Activated B cell treated with CpG ODN at 0.5 μM for 24 hours (primary cell): ENCODE results near the gene WNT7B. TPM values are rescaled to one million over a fixed set of nuclear protein-coding genes. Genes with fewer than 3 reads are reported as not detected.
A peak's percentile ranks its signal among the peaks of the same experiment; 100 is the strongest.

Experiments used
- ATAC-seq: fragments of 200-7000 bp; cut with Tn5 transposase; one replicate; pipeline ENCODE4 v1.10.0; 2021; ENCODE audit warnings: low read depth, mild to moderate bottlenecking, moderate library complexity
- CTCF ChIA-PET: fragments of 350-600 bp; sonication (Branson Sonifier 250); formaldehyde crosslinking; loops from one replicate; lab custom pipeline; 2021; ENCODE audit warnings: antibody characterized with exemption; lab: Charles Lee
- POLR2A ChIA-PET: fragments of 350-600 bp; sonication (Branson Sonifier 250); formaldehyde crosslinking; loops from one replicate; lab custom pipeline; 2021; ENCODE audit warnings: antibody characterized with exemption; lab: Charles Lee
- DNase-seq: peaks from one replicate; pipeline ENCODE4 v3.0.0; 2022
- H3K27ac Mint-ChIP-seq: one replicate; pipeline ENCODE4 v1.8.0; 2020; ENCODE audit warnings: mixed read lengths
- H3K27me3 Mint-ChIP-seq: one replicate; pipeline ENCODE4 v1.8.0; 2021; ENCODE audit warnings: mixed read lengths
- H3K36me3 Mint-ChIP-seq: one replicate; pipeline ENCODE4 v1.8.0; 2021; ENCODE audit warnings: low read depth, mixed read lengths
- H3K4me1 Mint-ChIP-seq: one replicate; pipeline ENCODE4 v1.8.0; 2021; ENCODE audit warnings: mixed read lengths
- H3K4me3 Mint-ChIP-seq: one replicate; pipeline ENCODE4 v1.8.0; 2020; ENCODE audit warnings: mild to moderate bottlenecking, mixed read lengths
- H3K9me3 Mint-ChIP-seq: one replicate; pipeline ENCODE4 v1.8.0; 2020; ENCODE audit warnings: mixed read lengths
- CTCF ChIP-seq: fragments of 200-600 bp; IDR thresholded peaks from one replicate; pipeline ENCODE4 v1.8.0; 2022; ENCODE audit warnings: antibody characterized with exemption, mild to moderate bottlenecking
- intact Hi-C: fragments of 100-400 bp; cut with micrococcal nuclease; formaldehyde crosslinking; loops from one replicate; pipeline ENCODE4 v1.15.1; 2024
- total RNA-seq: library from RNA; stranded (reverse); gene quantifications from 2 replicates; pipeline ENCODE4 v1.2.3, GENCODE V29; 2022

WNT7B gene
- total RNA-seq, 1 donor from 2014 or later, result not detected

- H3K9me3 Mint-ChIP-seq, result no peaks in the 10 kb centered on the region
- no peak overlapping the region for H3K4me3 Mint-ChIP-seq
- POLR2A ChIA-PET, result no interaction called here
- no peaks in the 10 kb centered on the region for H3K36me3 Mint-ChIP-seq
- H3K4me1 Mint-ChIP-seq, result peaks cover 32% of the 10 kb centered on the region
- CTCF ChIA-PET, result no interaction called here
- peaks cover 8% of the 10 kb centered on the region for H3K27me3 Mint-ChIP-seq
- ATAC-seq (no peak), DNase-seq (no peak)
- intact Hi-C loops, result no loop called here
- H3K27ac Mint-ChIP-seq, result no peak overlapping the region
- TF ChIP-seq CTCF, result no peak
Observed at GRCh38 chr22:45949258-45949870, 27.6 kb downstream of the WNT7B start.

- no peak for TF ChIP-seq CTCF
- H3K36me3 Mint-ChIP-seq, result no peaks in the 10 kb centered on the region
- CTCF ChIA-PET, result interaction anchor here (1.7 kb wide), 1 partner anchor 84 kb away, joined by 7 read pairs; no protein-coding TSS in a partner anchor
- POLR2A ChIA-PET, result interaction anchor here (0.6 to 1.5 kb wide), 3 partner anchors 85 to 713 kb away, joined by 4 to 6 read pairs (median 4); no protein-coding TSS in a partner anchor
- H3K27ac Mint-ChIP-seq, result no peak overlapping the region
- peak overlapping the region; percentile 32 for H3K4me3 Mint-ChIP-seq
- peaks cover 4% of the 10 kb centered on the region for H3K27me3 Mint-ChIP-seq
- intact Hi-C loops, result no loop called here
- peaks cover 32% of the 10 kb centered on the region for H3K4me1 Mint-ChIP-seq
- peak; percentile 89 for ATAC-seq
- no peaks in the 10 kb centered on the region for H3K9me3 Mint-ChIP-seq
- peak; percentile 52 for DNase-seq
Observed at GRCh38 chr22:45948081-45948648, 28.8 kb downstream of the WNT7B start.

DNA sequence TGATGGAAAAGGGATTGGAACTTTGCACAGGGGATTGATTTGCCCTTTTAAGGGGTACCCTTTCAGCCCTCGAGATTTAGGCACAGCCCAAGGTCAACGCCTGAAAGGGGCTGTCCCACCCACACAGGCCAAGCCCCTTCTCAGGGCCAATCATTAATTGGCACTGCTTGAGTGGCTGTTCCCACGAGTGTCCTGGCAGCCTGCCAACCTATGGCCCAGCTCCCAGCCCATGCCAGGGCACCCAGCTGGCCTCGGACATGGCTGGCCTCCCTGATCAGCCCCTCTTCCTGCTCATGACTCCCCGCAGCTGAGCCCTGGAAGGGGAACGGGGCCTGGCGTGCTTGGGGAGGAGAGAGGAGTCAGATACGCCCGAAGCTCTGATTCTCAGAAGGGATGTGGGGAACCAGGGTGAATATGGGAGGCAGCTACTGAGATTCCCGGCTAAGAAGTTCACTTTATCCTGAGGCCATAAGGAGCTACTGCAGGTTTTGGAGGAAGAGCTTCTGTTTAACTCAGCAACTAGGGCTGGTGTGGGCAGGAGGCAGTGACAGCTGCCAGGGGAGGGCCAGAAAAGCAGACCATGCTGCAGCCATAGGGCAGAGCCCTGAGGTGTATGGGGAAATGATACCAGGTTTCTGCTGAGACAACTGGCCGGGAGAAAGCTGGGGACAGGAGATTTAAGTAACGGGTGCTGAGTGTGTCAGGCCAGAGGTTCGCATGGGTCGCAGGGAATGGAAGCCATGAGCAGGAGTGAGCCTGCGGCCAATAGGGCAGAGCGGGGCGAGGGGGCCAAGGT lies 30.0 kb downstream of the WNT7B start:
- CTCF ChIA-PET, result interaction anchor here (1.2 to 1.7 kb wide), 2 partner anchors 83 to 85 kb away, joined by 3 to 7 read pairs; no protein-coding TSS in a partner anchor
- H3K27ac Mint-ChIP-seq, result no peak overlapping the region
- H3K4me3 Mint-ChIP-seq, result no peak overlapping the region

GRCh38 chr22:45945621-45946106 lies 31.3 kb downstream of the WNT7B start:
- peaks cover 32% of the 10 kb centered on the region for H3K4me1 Mint-ChIP-seq
- CTCF ChIA-PET, result no interaction called here
- POLR2A ChIA-PET, result no interaction called here

More for the DNA sequence above, 30.0 kb downstream of the WNT7B start:
- Mint-ChIP-seq H3K36me3 (no peaks in the 10 kb centered on the region), H3K4me1 (peaks cover 32% of the 10 kb centered on the region), H3K27me3 (peaks cover 4% of the 10 kb centered on the region), H3K9me3 (no peaks in the 10 kb centered on the region)
- DNase-seq (no peak), ATAC-seq (no peak)
- no peak for TF ChIP-seq CTCF
- intact Hi-C loops, result no loop called here
- POLR2A ChIA-PET, result interaction anchor here (0.8 to 1.5 kb wide), 2 partner anchors 84 to 684 kb away, joined by 4 read pairs; no protein-coding TSS in a partner anchor

More at GRCh38 chr22:45945621-45946106, 31.3 kb downstream of the WNT7B start:
- ATAC-seq (no peak), DNase-seq (no peak)
- H3K4me3 Mint-ChIP-seq, result no peak overlapping the region
- no peak overlapping the region for H3K27ac Mint-ChIP-seq
- TF ChIP-seq CTCF, result no peak
- no peaks in the 10 kb centered on the region for H3K27me3 Mint-ChIP-seq
- intact Hi-C loops, result no loop called here
- no peaks in the 10 kb centered on the region for H3K9me3 Mint-ChIP-seq
- H3K36me3 Mint-ChIP-seq, result no peaks in the 10 kb centered on the region
